GM10248 (cell line): Measurements from ENCODE around the gene NEK1.

Source experiments
- CTCF ChIA-PET: fragments of 300-600 bp; sonication (Branson Sonifier 250); formaldehyde crosslinking; extraction: SDS; loops from one replicate; lab custom pipeline; 2021; ENCODE audit warnings: antibody characterized with exemption; lab: Yijun Ruan, JAX
- POLR2A ChIA-PET: fragments of 350-650 bp; sonication (Branson Sonifier 250); formaldehyde crosslinking; extraction: SDS; loops from one replicate; lab custom pipeline; 2020; ENCODE audit warnings: antibody characterized with exemption; lab: Yijun Ruan, JAX
- DNase-seq: peaks from one replicate; pipeline ENCODE4 v3.0.0; 2012; ENCODE audit errors: extremely low spot score
- CTCF ChIP-seq: IDR thresholded peaks from 2 replicates; pipeline ENCODE4 v1.5.1; 2012; ENCODE audit warnings: mild to moderate bottlenecking, low read depth; ENCODE audit errors: extremely low read depth, missing control alignments, control extremely low read depth

The NEK1 gene

DNA sequence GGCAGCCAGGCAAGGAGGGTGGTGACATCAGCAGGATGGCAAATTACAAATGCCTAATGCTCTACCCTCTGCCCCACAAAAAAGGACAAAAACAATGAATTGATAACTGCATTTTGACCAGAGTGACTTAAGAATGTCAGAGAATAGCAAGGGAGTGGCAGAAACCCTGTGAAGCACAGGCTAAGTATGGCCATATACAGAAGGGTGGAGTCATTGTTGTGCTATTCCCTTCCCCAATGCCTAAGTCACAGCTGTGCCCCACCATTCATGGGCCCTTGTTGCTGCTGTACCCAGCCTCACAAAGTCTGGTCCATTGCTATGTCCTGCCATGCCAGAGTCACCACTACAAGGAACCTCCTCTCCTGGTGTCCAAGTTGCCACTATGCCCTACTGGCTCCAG lies 123.1 kb downstream of the NEK1 start:
- no peak for TF ChIP-seq CTCF
- POLR2A ChIA-PET = no interaction called here
- CTCF ChIA-PET = interaction anchor here (1.0 to 2.5 kb wide), 2 partner anchors 58 to 566 kb away, joined by 3 to 16 read pairs; no protein-coding TSS in a partner anchor
- DNase-seq = no peak

GRCh38 chr4:169485791-169486742 lies 126.3 kb downstream of the NEK1 start:
- POLR2A ChIA-PET = interaction anchor here (0.6 kb wide), 1 partner anchor 1301 kb away, joined by 3 read pairs; no protein-coding TSS in a partner anchor
- CTCF ChIA-PET = interaction anchor here (0.6 to 1.8 kb wide), 30 partner anchors 9 to 567 kb away, joined by 3 to 28 read pairs (median 4); no protein-coding TSS in a partner anchor
- TF ChIP-seq CTCF = peak; percentile 67
- peak; percentile 48 for DNase-seq

DNA sequence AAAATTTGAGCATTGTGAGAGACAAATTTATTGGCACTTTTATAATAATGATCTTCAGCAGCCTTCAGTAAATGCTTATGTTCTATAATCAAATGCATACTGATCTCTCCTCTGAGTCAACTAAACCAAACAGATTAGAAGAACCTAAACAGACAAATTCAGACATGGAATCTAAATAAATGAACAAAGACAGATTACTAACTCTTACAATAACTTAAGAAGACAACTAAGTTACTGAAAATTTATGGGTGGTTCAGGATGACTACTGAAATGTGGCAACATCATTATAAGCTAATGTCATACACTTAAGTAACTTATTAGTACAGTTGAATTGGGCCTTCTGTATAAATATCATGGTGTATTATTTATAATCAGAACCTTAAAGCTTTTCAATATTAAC lies 127.3 kb downstream of the NEK1 start:
- no peak for DNase-seq
- POLR2A ChIA-PET = interaction anchor here (0.6 kb wide), 1 partner anchor 1300 kb away, joined by 3 read pairs; no protein-coding TSS in a partner anchor
- no peak for TF ChIP-seq CTCF
- CTCF ChIA-PET = interaction anchor here (0.6 to 1.8 kb wide), 29 partner anchors 8 to 566 kb away, joined by 3 to 28 read pairs (median 4); no protein-coding TSS in a partner anchor

- no peak for DNase-seq
- ChIA-PET CTCF (interaction anchor here (1.0 to 3.2 kb wide), 5 partner anchors 376 to 562 kb away, joined by 3 to 17 read pairs (median 4); no protein-coding TSS in a partner anchor), POLR2A (no interaction called here)
- no peak for TF ChIP-seq CTCF
These were observed 127.9 kb downstream of the NEK1 start for GRCh38 chr4:169484485-169484884.

- CTCF ChIA-PET = no interaction called here
- no peak for TF ChIP-seq CTCF
- no peak for DNase-seq
- POLR2A ChIA-PET = no interaction called here
These were observed 148.3 kb downstream of the NEK1 start for GRCh38 chr4:169464080-169464479.

DNA sequence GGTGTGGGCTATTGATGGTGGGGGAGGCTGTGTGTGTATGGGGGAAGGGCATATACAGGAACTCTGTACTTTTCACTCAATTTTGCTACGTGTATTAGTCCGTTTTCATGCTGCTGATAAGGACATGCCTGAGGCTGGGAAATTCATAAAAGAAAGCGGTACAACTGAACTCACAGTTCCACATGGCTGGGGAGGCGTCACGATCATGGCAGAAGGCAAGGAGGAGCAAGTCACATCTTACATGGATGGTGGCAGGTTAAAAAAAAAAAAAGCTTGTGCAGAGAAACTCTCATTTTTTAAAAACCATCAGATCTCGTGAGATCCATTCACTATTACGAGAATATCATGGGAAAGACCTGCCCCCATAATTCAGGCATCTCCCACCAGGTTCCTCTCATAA lies 152.3 kb downstream of the NEK1 start:
- no peak for DNase-seq
- ChIA-PET POLR2A (no interaction called here), CTCF (interaction anchor here (1.4 kb wide), 1 partner anchor 11 kb away, joined by 4 read pairs; no protein-coding TSS in a partner anchor)
- no peak for TF ChIP-seq CTCF
